Measurements from ENCODE around the gene GNAZ.
"Not testable (repeated sequence)": the region's sequence is repeated elsewhere in the genome, so short reads cannot be mapped to it uniquely, and the experiment has no call there.

- TF ChIP-seq, protein P1, sequence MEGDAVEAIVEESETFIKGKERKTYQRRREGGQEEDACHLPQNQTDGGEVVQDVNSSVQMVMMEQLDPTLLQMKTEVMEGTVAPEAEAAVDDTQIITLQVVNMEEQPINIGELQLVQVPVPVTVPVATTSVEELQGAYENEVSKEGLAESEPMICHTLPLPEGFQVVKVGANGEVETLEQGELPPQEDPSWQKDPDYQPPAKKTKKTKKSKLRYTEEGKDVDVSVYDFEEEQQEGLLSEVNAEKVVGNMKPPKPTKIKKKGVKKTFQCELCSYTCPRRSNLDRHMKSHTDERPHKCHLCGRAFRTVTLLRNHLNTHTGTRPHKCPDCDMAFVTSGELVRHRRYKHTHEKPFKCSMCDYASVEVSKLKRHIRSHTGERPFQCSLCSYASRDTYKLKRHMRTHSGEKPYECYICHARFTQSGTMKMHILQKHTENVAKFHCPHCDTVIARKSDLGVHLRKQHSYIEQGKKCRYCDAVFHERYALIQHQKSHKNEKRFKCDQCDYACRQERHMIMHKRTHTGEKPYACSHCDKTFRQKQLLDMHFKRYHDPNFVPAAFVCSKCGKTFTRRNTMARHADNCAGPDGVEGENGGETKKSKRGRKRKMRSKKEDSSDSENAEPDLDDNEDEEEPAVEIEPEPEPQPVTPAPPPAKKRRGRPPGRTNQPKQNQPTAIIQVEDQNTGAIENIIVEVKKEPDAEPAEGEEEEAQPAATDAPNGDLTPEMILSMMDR (IDR thresholded peaks at IDR 0.05), result not testable (repeated sequence)
- not testable (repeated sequence) for TF ChIP-seq ZFX (IDR thresholded peaks at IDR 0.05; ENCODE audit: borderline replicate concordance)
Observed at GRCh38 chr22:23050546-23050945, 19.8 kb upstream of the GNAZ start.
